Prostate gland (tissue), 2 donors: ENCODE measurements around the gene KCTD8. TPM values are rescaled to one million over a fixed set of nuclear protein-coding genes. Genes with fewer than 3 reads are reported as not detected.

ENCODE experiments used
- DNase-seq: peaks from one replicate; pipeline ENCODE4 v3.0.0-alpha.2; 2019; ENCODE audit warnings: low spot score
- H3K27ac ChIP-seq, 2 donors: fragments of 200-600 bp; sonication (generic); 2 replicates each; pipeline ENCODE4 v1.5.1; 2017 to 2019
- H3K27me3 ChIP-seq: fragments of 200-600 bp; sonication (generic); replicated peaks from 2 replicates; pipeline ENCODE4 v1.5.1; 2019; ENCODE audit not compliant: insufficient read depth
- H3K36me3 ChIP-seq, 2 donors: fragments of 200-600 bp; sonication (generic); 1 replicate in 1 of 2; 2 replicates in 1 of 2; pipeline versions ENCODE4 v1.5.1 to v1.8.1; 2017 to 2019
- H3K4me1 ChIP-seq: fragments of 200-600 bp; sonication (generic); replicated peaks from 2 replicates; pipeline ENCODE4 v1.5.1; 2019
- H3K4me3 ChIP-seq, 2 donors: fragments of 200-600 bp; sonication (generic); 2 replicates each; pipeline ENCODE4 v1.5.1; 2017 to 2019
- H3K9me3 ChIP-seq: fragments of 200-600 bp; sonication (generic); 2 replicates; pipeline ENCODE4 v1.5.1; 2017
- CTCF ChIP-seq, 4 experiments: fragments of 200-600 bp in 2 of 4; fragments of 450-650 bp in 2 of 4; sonication (generic) in 2 of 4; IDR thresholded peaks; 1 replicate in 3 of 4; 2 replicates in 1 of 4; pipeline ENCODE4 v1.5.1; 2016 to 2019; ENCODE audit warnings: antibody characterized with exemption in 4 of 4, mild to moderate bottlenecking in 2 of 4, moderate library complexity in 2 of 4
- POLR2A ChIP-seq: fragments of 450-650 bp; IDR thresholded peaks from one replicate; pipeline ENCODE4 v1.6.1; 2016; ENCODE audit warnings: antibody characterized with exemption, mild to moderate bottlenecking
- POLR2AphosphoS5 ChIP-seq: sonication (generic); formaldehyde crosslinking; IDR thresholded peaks from one replicate; pipeline ENCODE4 v1.6.1; 2017; ENCODE audit warnings: antibody characterized with exemption
- whole genome bisulfite sequencing: methylation state at CpG from one replicate; pipeline ENCODE4 v1.1.5; 2018; 5-methylcytosine and 5-hydroxymethylcytosine counted together
- intact Hi-C: fragments of 100-400 bp; cut with DNase I; formaldehyde crosslinking; loops from one replicate; pipeline ENCODE4 v1.14.2; 2022
- total RNA-seq, 2 donors: library from RNA; depleted of rRNA; stranded (reverse); fragments of >200 nt; gene quantifications; one replicate each; pipeline ENCODE4 v1.1.0, GENCODE V29; 2016

The KCTD8 gene
- total RNA-seq, 2 donors from 2014 or later, result 0.46 to 1.9 TPM

GRCh38 chr4:44351069-44351468, 97.5 kb downstream of the KCTD8 start:
- intact Hi-C loops, result no loop called here
- TF ChIP-seq POLR2AphosphoS5, result no peak
- no peak for TF ChIP-seq POLR2A
- no peak for TF ChIP-seq CTCF (IDR thresholded peaks at IDR 0.05)
- 66% methylated on average over 3 of the region's 3 CpGs for WGBS
- H3K27me3 ChIP-seq, result no peaks in the 10 kb centered on the region
- H3K9me3 ChIP-seq, result no peaks in the 10 kb centered on the region
- no peaks in the 10 kb centered on the region for H3K36me3 ChIP-seq
- no peak overlapping the region for H3K4me3 ChIP-seq
- H3K27ac ChIP-seq, result no peak overlapping the region
- H3K4me1 ChIP-seq, result no peaks in the 10 kb centered on the region
- no peak for DNase-seq

- H3K36me3 ChIP-seq, result no peaks in the 10 kb centered on the region
- H3K4me1 ChIP-seq, result no peaks in the 10 kb centered on the region
- H3K4me3 ChIP-seq, result no peak overlapping the region
- no peak for DNase-seq
- intact Hi-C loops, result no loop called here
- H3K27ac ChIP-seq, result no peak overlapping the region
- no peaks in the 10 kb centered on the region for H3K27me3 ChIP-seq
- WGBS, result 59% methylated on average over 1 of the region's 1 CpG
- no peaks in the 10 kb centered on the region for H3K9me3 ChIP-seq
- TF ChIP-seq CTCF (IDR thresholded peaks at IDR 0.05), result no peak
- no peak for TF ChIP-seq POLR2A
- TF ChIP-seq POLR2AphosphoS5, result no peak
Measured at GRCh38 chr4:44342800-44343199, 105.8 kb downstream of the KCTD8 start.

GRCh38 chr4:44326741-44327140, 121.9 kb downstream of the KCTD8 start:
- Histone ChIP-seq H3K9me3 (no peaks in the 10 kb centered on the region), H3K36me3 (no peaks in the 10 kb centered on the region), H3K4me1 (no peaks in the 10 kb centered on the region), H3K4me3 (no peak overlapping the region), H3K27me3 (no peaks in the 10 kb centered on the region), H3K27ac (no peak overlapping the region)
- 28% methylated on average over 2 of the region's 2 CpGs for WGBS
- intact Hi-C loops, result no loop called here
- no peak for DNase-seq
- TF ChIP-seq POLR2AphosphoS5 (no peak), CTCF (IDR thresholded peaks at IDR 0.05) (no peak), POLR2A (no peak)

- Histone ChIP-seq H3K9me3 (no peaks in the 10 kb centered on the region), H3K27ac (no peak overlapping the region), H3K36me3 (no peaks in the 10 kb centered on the region), H3K4me3 (no peak overlapping the region), H3K27me3 (no peaks in the 10 kb centered on the region), H3K4me1 (no peaks in the 10 kb centered on the region)
- no peak for DNase-seq
- intact Hi-C loops, result no loop called here
- 19% methylated on average over 2 of the region's 2 CpGs for WGBS
- TF ChIP-seq CTCF (IDR thresholded peaks at IDR 0.05) (no peak), POLR2AphosphoS5 (no peak), POLR2A (no peak)
Measured at GRCh38 chr4:44320833-44321232, 127.8 kb downstream of the KCTD8 start.

- Histone ChIP-seq H3K4me3 (no peak overlapping the region), H3K27me3 (no peaks in the 10 kb centered on the region), H3K27ac (no peak overlapping the region), H3K9me3 (no peaks in the 10 kb centered on the region), H3K36me3 (no peaks in the 10 kb centered on the region), H3K4me1 (no peaks in the 10 kb centered on the region)
- 90% methylated on average over 3 of the region's 3 CpGs for WGBS
- no peak for TF ChIP-seq POLR2A
- no peak for TF ChIP-seq CTCF (IDR thresholded peaks at IDR 0.05)
- TF ChIP-seq POLR2AphosphoS5, result no peak
- intact Hi-C loops, result no loop called here
- DNase-seq, result no peak
Measured at GRCh38 chr4:44319129-44319528, 129.5 kb downstream of the KCTD8 start.
